Uterus (tissue), 2 donors: ENCODE results near the gene ZMPSTE24.

Experiments
- CTCF ChIP-seq, 4 experiments: fragments of 200-600 bp in 2 of 4; fragments of 450-650 bp in 2 of 4; sonication (generic) in 2 of 4; IDR thresholded peaks; one replicate each; pipeline ENCODE4 v1.5.1; 2016 to 2019; ENCODE audit warnings: antibody characterized with exemption in 4 of 4, mild to moderate bottlenecking in 2 of 4, moderate library complexity in 1 of 4
- POLR2A ChIP-seq, 2 donors: fragments of 450-650 bp; IDR thresholded peaks; one replicate each; pipeline ENCODE4 v1.6.1; 2016; ENCODE audit warnings: antibody characterized with exemption in 2 of 2, mild to moderate bottlenecking in 1 of 2, moderate library complexity in 1 of 2

- TF ChIP-seq CTCF (IDR thresholded peaks at IDR 0.05): no peak
- no peak for TF ChIP-seq POLR2A (IDR thresholded peaks at IDR 0.05)
Measured at GRCh38 chr1:40272653-40273213, 14.7 kb downstream of the ZMPSTE24 start.
